ENCODE results near the gene PARP14. TPM values are rescaled to one million over a fixed set of nuclear protein-coding genes. Genes with fewer than 3 reads are reported as not detected.

The PARP14 gene
- 8.1 to 10.6 TPM (median 8.7 TPM) in 5 replicates for total RNA-seq (2022; extraction: Qiagen RNA extraction; ENCODE audit: low read depth)

DNA sequence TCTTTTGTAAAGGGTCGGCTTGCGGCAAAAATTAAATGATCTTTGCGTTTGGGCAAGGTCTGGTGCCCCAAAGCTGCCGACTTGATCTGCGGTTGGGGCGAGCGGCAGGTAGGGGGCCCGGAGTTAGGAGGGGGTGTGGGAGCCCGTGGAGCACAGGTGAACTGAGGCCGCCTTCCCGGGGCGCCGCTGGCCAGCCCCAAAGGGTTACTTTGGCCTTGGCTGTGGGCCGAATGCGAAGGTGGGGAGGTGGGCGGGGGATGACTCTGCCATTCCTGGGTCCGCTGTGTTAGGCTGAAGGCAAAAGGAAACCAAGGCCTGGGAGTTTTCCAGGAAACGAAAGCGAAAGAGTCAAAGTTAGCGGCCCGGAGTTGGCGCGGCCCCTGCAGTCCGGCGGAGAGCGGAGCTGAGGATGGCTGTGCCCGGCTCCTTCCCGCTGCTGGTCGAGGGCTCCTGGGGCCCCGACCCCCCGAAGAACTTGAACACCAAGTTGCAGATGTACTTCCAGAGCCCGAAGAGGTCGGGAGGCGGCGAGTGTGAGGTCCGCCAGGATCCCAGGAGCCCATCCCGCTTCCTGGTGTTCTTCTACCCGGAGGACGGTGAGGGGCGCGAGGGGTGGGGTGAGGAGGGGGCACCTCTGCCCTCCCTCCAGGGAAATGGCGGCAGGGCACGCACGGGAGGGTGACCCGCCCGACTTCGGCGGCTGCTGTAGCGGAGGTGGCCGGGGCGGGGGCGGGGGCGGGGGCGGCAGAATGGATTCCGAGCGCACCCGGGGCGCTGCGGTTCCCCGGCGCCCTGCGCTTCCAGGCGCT is at the start of gene PARP14:
Gene PARP14 (plus strand): TSS at position 365 of the 809 bp plus-strand sequence. CDS start 45 bp downstream, at position 410.

Other genes starting within 250 kb of the PARP14 start
- gene KPNA1, start 165.9 kb upstream of the PARP14 start, total RNA-seq (2022; extraction: Qiagen RNA extraction; ENCODE audit: low read depth): 58.1 to 72.8 TPM (median 68.1 TPM) in 5 replicates
- 4.7 to 6.5 TPM (median 5.7 TPM) in 5 replicates for gene PARP9, start 116.5 kb upstream of the PARP14 start, total RNA-seq (2022; extraction: Qiagen RNA extraction; ENCODE audit: low read depth)
- gene DTX3L, start 116.5 kb upstream of the PARP14 start, total RNA-seq (2022; extraction: Qiagen RNA extraction; ENCODE audit: low read depth): 6.9 to 10.1 TPM (median 8.8 TPM) in 5 replicates
- gene PARP15, start 103.2 kb upstream of the PARP14 start, total RNA-seq (2022; extraction: Qiagen RNA extraction; ENCODE audit: low read depth): not detected in 5 replicates
- gene HSPBAP1, start 113.0 kb downstream of the PARP14 start, total RNA-seq (2022; extraction: Qiagen RNA extraction; ENCODE audit: low read depth): 4.6 to 6.8 TPM (median 5.2 TPM) in 5 replicates
- 13.2 to 16.0 TPM (median 14.1 TPM) in 5 replicates for gene SLC49A4, start 114.2 kb downstream of the PARP14 start, total RNA-seq (2022; extraction: Qiagen RNA extraction; ENCODE audit: low read depth)